Measurements from ENCODE around the gene MED15. TPM values are rescaled to one million over a fixed set of nuclear protein-coding genes. Genes with fewer than 3 reads are reported as not detected.

MED15 gene
- total and polyA plus RNA-seq, 12 donors, result 33.8 to 66.8 (median 40.9) TPM

DNA sequence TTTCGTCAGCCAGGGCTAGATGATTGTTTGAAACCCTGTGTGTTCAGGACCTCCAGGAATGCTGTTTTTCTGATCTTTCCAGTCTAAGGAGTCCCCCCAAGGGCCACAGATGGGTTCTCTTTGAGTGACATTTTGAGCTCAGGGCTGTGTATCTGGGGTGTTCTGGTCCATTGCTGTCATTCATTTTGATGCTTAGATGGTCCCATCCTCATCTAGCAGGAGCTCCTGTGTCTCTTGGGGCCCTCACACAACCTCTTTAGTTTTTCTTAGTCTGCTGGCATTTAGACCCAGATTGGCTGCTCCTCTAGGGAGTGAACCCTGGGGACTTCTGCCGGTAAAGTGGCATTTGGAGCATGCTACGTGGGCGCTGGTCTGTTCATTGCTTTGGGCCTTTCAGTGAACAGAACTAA is 39.1 kb downstream of the MED15 start:
- no peaks in the 10 kb centered on the region for H3K27me3 ChIP-seq
- H3K4me1 ChIP-seq, result peaks cover 28 to 61% (median 47%) of the 10 kb centered on the region in 9 donors

DNA sequence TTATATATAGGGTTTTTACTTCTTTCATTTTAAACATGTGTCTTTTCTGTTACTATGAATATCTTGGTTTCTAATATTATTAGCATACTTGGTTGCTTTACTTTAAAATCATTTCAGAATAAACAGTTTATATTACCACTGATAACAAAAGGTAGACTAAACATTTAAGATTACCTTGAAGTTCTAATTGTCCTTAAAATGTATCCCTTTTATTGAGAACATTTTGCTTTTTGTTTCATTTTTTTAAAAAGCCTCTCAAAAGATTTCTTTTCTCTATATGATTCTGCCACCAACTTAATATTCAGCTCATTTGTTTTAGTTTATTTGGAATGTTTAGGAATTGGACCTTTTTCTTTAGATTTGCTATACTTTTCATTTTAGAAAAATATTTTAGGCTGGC is 39.6 kb downstream of the MED15 start:
- H3K4me3 ChIP-seq, result no peak overlapping the region
- no peaks in the 10 kb centered on the region for H3K9me3 ChIP-seq
- H3K4me1 ChIP-seq, result peaks cover 33 to 66% (median 52%) of the 10 kb centered on the region in 9 donors
- TF ChIP-seq, protein P1, sequence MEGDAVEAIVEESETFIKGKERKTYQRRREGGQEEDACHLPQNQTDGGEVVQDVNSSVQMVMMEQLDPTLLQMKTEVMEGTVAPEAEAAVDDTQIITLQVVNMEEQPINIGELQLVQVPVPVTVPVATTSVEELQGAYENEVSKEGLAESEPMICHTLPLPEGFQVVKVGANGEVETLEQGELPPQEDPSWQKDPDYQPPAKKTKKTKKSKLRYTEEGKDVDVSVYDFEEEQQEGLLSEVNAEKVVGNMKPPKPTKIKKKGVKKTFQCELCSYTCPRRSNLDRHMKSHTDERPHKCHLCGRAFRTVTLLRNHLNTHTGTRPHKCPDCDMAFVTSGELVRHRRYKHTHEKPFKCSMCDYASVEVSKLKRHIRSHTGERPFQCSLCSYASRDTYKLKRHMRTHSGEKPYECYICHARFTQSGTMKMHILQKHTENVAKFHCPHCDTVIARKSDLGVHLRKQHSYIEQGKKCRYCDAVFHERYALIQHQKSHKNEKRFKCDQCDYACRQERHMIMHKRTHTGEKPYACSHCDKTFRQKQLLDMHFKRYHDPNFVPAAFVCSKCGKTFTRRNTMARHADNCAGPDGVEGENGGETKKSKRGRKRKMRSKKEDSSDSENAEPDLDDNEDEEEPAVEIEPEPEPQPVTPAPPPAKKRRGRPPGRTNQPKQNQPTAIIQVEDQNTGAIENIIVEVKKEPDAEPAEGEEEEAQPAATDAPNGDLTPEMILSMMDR (IDR thresholded peaks at IDR 0.05), result no peak
- DNase-seq, result no peak
- intact Hi-C loops (cut with DNase I), result no loop called here
- H3K27me3 ChIP-seq, result no peaks in the 10 kb centered on the region
- H3K36me3 ChIP-seq, result peaks cover 0 to 42% (median 11%) of the 10 kb centered on the region in 9 donors
- no peak overlapping the region for H3K27ac ChIP-seq
- ATAC-seq, result no peak

More for the DNA sequence above, 39.1 kb downstream of the MED15 start:
- intact Hi-C loops (cut with DNase I), result no loop called here
- Histone ChIP-seq H3K36me3 (peaks cover 0 to 42% (median 11%) of the 10 kb centered on the region in 9 donors), H3K9me3 (no peaks in the 10 kb centered on the region), H3K4me3 (no peak overlapping the region), H3K27ac (peak overlapping the region in 1 of 10 donors; percentile 44)
- DNase-seq, result no peak
- 84 to 88% methylated on average over 4 of the region's 4 CpGs for WGBS, 2 donors
- TF ChIP-seq, protein P1 (IDR thresholded peaks at IDR 0.05), result no peak
- no peak for ATAC-seq

DNA sequence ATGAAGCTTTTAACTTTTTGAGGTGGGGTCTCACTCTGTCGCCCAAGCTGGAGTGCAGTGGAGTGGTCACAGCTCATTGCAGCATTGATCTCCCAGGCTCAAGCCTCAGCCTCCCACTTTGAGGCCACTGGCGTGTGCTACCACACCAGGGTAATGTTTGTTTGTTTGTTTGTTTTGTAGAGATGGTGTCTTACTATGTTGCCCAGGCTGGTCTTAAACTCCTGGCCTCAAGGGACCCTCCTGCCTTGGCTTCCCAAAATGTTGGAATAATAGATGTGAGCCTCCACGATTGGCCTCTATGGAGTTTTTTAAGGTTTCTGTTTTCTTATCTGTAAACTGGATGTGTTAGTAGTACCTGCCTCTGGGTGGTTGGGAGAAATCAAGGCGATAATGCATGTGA is 41.4 kb downstream of the MED15 start:
- Histone ChIP-seq H3K27ac (peak overlapping the region in 3 of 10 donors; percentile 85 to 92 (median 87)), H3K9me3 (no peaks in the 10 kb centered on the region), H3K4me1 (peaks cover 46 to 84% (median 70%) of the 10 kb centered on the region in 9 donors), H3K36me3 (peaks cover 0 to 49% (median 11%) of the 10 kb centered on the region in 9 donors), H3K4me3 (no peak overlapping the region), H3K27me3 (no peaks in the 10 kb centered on the region)
- no peak for ATAC-seq
- WGBS, 2 donors, result 88 to 92% methylated on average over 4 of the region's 4 CpGs
- intact Hi-C loops (cut with DNase I), result no loop called here
- TF ChIP-seq, protein P1 (IDR thresholded peaks at IDR 0.05), result no peak
- DNase-seq, result no peak

DNA sequence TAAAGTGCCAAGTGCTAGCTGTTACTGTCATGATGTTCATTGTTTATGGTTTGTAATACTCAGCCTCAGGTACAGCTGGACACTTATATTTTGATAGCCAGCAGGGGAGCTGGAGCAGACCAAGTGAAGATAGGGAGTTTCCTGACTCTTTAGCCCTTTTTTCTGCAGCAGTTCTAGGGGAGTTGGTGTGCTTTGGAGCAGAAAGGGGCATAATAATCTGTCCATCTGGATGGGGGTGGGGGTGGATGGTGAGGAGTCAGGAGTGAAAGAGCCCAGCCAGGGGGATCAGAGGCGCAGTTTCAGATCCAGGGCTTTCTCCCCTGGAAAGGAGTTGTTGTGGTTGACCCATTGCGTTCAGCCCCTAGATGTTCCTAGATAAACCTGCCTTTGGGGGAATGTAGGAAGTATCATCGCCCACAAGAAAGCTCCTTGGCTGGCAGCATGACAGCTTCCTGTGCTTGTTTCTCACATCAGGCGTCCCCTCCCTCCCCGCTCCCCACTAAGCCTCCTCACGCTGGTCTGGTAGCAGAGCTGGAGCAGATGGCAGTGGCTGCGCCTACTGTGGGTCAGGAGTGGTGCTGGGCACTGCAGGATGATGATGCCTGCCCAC is 41.9 kb downstream of the MED15 start:
- intact Hi-C loops (cut with DNase I), result no loop called here
- peaks cover 0 to 49% (median 8%) of the 10 kb centered on the region in 9 donors for H3K36me3 ChIP-seq
- no peaks in the 10 kb centered on the region for H3K27me3 ChIP-seq
- H3K4me3 ChIP-seq, result no peak overlapping the region
- H3K9me3 ChIP-seq, result no peaks in the 10 kb centered on the region
- H3K27ac ChIP-seq, result peak overlapping the region in 9 of 10 donors; percentile 0 to 92 (median 87)
- H3K4me1 ChIP-seq, result peaks cover 48 to 89% (median 75%) of the 10 kb centered on the region in 9 donors
- ATAC-seq (no peak), DNase-seq (no peak)
- WGBS, 2 donors, result 59 to 68% methylated on average over 7 of the region's 7 CpGs
- TF ChIP-seq, protein P1 (IDR thresholded peaks at IDR 0.05), result no peak
